ENCODE results near the gene TNFSF4.
"Not testable (repeated sequence)": the region's sequence is repeated elsewhere in the genome, so short reads cannot be mapped to it uniquely, and the experiment has no call there.

The TNFSF4 gene

GRCh38 chr1:173164178-173164577 lies 43.0 kb downstream of the TNFSF4 start:
- DNase-seq (ENCODE audit: low read depth): no peak

GRCh38 chr1:173163222-173163621 lies 43.9 kb downstream of the TNFSF4 start:
- DNase-seq (ENCODE audit: low read depth): no peak

DNA sequence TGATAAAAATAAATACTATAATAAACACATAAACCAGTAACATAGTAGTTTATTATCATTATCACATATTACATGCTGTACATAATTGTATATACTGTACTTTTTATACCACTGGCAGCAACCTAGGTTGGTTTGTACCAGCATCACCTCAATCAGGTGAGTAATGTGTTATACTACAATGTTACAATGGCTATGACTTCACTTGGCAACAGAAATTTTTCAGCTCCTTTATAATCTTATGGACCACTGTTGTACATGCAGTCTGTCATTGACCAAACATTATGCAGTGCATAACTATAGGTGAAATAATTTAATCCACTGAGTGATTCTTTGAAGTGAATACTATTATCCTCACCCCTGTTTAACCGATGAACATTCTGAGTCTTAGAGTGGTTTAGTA lies 44.5 kb downstream of the TNFSF4 start:
- DNase-seq (ENCODE audit: low read depth): no peak

DNA sequence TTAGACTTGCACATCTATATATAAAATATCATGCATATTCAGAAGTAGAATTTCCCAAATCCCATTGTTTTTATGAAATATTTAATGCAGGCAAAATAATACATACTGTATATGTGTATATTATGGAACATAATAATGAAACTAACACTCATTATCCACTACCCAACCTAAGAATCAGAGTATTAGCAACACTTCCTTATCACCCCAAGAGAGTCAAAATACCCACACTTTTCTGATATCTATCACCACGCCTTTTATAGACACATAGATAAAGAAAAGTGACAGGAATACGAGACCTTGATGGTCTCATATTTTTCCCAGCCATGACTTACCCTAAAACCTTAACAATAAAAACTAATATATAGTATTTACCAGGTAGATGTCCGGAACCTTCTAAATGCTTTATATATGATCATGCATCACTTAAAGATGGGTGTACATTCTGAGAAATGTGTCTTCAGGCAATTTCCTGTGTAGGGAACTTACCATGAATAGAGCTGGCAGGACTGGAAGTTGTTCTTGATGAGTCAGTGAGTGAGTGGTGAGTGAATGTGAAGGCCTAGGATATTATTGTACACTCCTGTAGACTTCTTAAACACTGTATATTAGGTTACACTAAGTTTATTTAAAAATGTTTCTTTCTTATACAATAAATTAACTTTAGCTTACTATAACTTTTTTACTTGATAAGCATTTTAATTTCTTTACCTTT lies 45.5 kb downstream of the TNFSF4 start:
- DNase-seq (ENCODE audit: low read depth): peak; percentile 56

DNA sequence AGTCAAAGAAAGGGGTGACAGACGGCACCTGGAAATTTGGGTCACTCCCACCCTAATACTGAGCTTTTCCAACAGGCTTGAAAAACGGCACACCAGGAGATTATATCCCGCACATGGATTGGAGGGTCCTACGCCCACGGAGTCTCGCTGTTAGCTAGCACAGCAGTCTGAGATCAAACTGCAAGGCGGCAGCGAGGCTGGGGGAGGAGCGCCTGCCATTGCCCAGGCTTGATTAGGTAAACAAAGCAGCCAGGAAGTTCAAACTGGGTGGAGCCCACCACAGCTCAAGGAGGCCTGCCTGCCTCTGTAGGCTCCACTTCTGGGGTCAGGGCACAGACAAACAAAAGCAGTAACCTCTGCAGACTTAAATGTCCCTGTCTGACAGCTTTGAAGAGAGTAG lies 53.2 kb downstream of the TNFSF4 start:
- not testable (repeated sequence) for DNase-seq (ENCODE audit: low read depth)

- no peak for DNase-seq (ENCODE audit: low read depth)
Measured at GRCh38 chr1:173153503-173153902, 53.6 kb downstream of the TNFSF4 start.

DNA sequence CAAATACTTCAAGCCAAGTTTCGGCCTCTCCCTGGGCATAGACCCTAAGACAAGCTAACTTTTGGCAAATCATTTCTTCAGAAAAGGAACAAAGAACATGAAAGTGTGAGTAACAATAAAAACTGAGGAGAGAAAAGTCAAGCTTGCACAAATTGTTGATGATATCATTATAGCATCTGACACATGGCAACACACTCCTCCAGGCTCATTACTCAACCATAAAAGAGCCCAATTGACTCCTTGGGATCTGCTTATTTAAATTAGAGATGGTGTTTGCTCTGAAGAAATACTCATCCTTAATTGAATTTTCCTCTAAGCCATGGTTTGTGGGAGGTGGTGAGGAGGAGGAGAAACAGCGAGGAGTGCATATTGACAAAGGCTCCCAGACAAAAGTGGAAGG lies 54.5 kb downstream of the TNFSF4 start:
- no peak for DNase-seq (ENCODE audit: low read depth)

DNA sequence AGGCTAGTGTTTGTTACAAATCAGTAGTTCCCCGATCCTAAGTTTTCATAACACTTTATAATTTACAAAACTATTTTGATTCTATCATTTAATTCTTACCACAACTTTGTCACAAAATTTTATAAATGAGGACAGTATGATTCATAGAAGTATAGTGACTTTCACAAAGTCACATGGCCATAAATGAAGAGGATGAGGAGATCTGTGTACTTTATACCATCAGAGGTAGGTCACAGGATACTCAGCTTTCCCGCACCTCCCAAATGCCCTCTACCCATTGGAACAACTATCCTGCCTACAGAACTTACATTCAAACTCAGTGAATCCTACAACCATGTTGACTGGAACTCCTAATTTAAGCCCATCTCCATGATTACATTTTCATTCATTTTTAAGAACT lies 56.3 kb downstream of the TNFSF4 start:
- DNase-seq (ENCODE audit: low read depth): no peak

GRCh38 chr1:173149887-173150286 lies 57.2 kb downstream of the TNFSF4 start:
- DNase-seq (ENCODE audit: low read depth): peak; percentile 59

- no peak for DNase-seq (ENCODE audit: low read depth)
Measured at GRCh38 chr1:173148971-173149370, 58.2 kb downstream of the TNFSF4 start.

- DNase-seq (ENCODE audit: low read depth): no peak
Measured at GRCh38 chr1:173148545-173148944, 58.6 kb downstream of the TNFSF4 start.

GRCh38 chr1:173140733-173141132 lies 66.4 kb downstream of the TNFSF4 start:
- no peak for DNase-seq (ENCODE audit: low read depth)

DNA sequence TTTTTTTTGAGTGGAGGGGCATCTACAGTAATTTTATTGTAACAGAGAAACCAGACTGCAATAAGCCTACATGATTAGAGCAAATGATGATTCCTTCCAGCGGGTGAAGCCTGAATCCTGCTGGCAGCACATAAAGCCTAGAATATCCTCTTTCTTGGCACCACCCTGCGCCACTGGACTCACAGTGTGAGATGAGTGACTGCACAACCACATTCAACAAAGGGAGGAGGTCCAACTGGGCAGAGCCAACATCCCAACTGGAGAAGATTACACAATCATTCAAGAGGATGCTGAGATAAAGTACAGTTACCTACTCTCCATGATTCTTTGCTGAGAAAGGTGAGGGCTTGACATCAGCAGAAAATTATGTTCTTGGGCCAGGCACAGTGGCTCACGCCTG lies 67.4 kb downstream of the TNFSF4 start:
- DNase-seq (ENCODE audit: low read depth): no peak

GRCh38 chr1:173137107-173137706 lies 69.9 kb downstream of the TNFSF4 start:
- peak; percentile 9 for DNase-seq (ENCODE audit: low read depth)

GRCh38 chr1:173134800-173135199 lies 72.3 kb downstream of the TNFSF4 start:
- no peak for DNase-seq (ENCODE audit: low read depth)

- DNase-seq (ENCODE audit: low read depth): peak; percentile 55
Measured at GRCh38 chr1:173134029-173134428, 73.1 kb downstream of the TNFSF4 start.
